Measurements from ENCODE around the gene ODC1.

GRCh38 chr2:10469955-10470608, 22.0 kb upstream of the ODC1 start:
- TF ChIP-seq CTCF (IDR thresholded peaks at IDR 0.05; ENCODE audit: low read depth, low read length) (no peak), POLR2A (IDR thresholded peaks at IDR 0.05; ENCODE audit: extremely low read depth, insufficient read length) (no peak)

Measured in NB4 (cell line).